A673 (cell line): Measurements from ENCODE around the gene FGF14. TPM values are rescaled to one million over a fixed set of nuclear protein-coding genes. Genes with fewer than 3 reads are reported as not detected.

Experiments
- BruUV-seq: library from RNA; stranded (reverse); fragments of 400-500 nt; replicated peaks from 2 replicates; lab custom pipeline; 2021; lab: Mats Ljungman, UMichigan
- CTCF ChIA-PET: fragments of 300-600 bp; sonication (Branson Sonifier 250); formaldehyde crosslinking; loops from one replicate; lab custom pipeline; 2022; ENCODE audit warnings: antibody characterized with exemption; lab: Charles Lee
- POLR2A ChIA-PET: fragments of 300-600 bp; sonication (Branson Sonifier 250); formaldehyde crosslinking; loops from one replicate; lab custom pipeline; 2022; ENCODE audit warnings: antibody characterized with exemption; ENCODE audit not compliant: low non-redundant PET; lab: Charles Lee
- DNase-seq: peaks from one replicate; pipeline ENCODE4 v3.0.0-alpha.2; 2015; ENCODE audit warnings: low spot score
- H3K27ac ChIP-seq: fragments of 200-600 bp; sonication (generic); 2 replicates; pipeline ENCODE4 v1.5.1; 2016; ENCODE audit warnings: mixed run types, low read depth, mild to moderate bottlenecking, mixed read lengths, antibody characterized with exemption, low read length; ENCODE audit not compliant: poor library complexity, severe bottlenecking
- H3K27me3 ChIP-seq: fragments of 200-600 bp; sonication (generic); replicated peaks from 2 replicates; pipeline ENCODE4 v1.6.1; 2017; ENCODE audit warnings: mixed run types, low read depth, mild to moderate bottlenecking, mixed read lengths, antibody characterized with exemption, low read length; ENCODE audit not compliant: insufficient read depth, poor library complexity
- H3K36me3 ChIP-seq: fragments of 200-600 bp; sonication (generic); 2 replicates; pipeline ENCODE4 v1.6.1; 2016; ENCODE audit warnings: mixed run types, mild to moderate bottlenecking, mixed read lengths, antibody characterized with exemption, low read length; ENCODE audit not compliant: insufficient read depth, poor library complexity, severe bottlenecking
- H3K4me1 ChIP-seq: fragments of 200-600 bp; sonication (generic); 2 replicates; pipeline ENCODE4 v1.6.1; 2017; ENCODE audit warnings: mixed run types, mild to moderate bottlenecking, mixed read lengths, antibody characterized with exemption, low read length; ENCODE audit not compliant: insufficient read depth, poor library complexity, severe bottlenecking
- H3K4me3 ChIP-seq: fragments of 200-600 bp; sonication (generic); 2 replicates; pipeline ENCODE4 v1.5.1; 2016; ENCODE audit warnings: low read depth, mixed run types, mild to moderate bottlenecking, mixed read lengths, low read length; ENCODE audit not compliant: poor library complexity, severe bottlenecking
- H3K9me3 ChIP-seq: fragments of 200-600 bp; sonication (generic); 2 replicates; pipeline ENCODE4 v1.6.1; 2016; ENCODE audit warnings: mixed run types, low read depth, mild to moderate bottlenecking, mixed read lengths, antibody characterized with exemption, low read length; ENCODE audit not compliant: poor library complexity, severe bottlenecking
- CTCF ChIP-seq: fragments of 300-800, 200-600 bp; sonication (generic); conservative IDR thresholded peaks from 2 replicates; pipeline ENCODE4 v1.5.1; 2017; ENCODE audit warnings: low read depth, mild to moderate bottlenecking, antibody characterized with exemption, low read length, moderate library complexity, mixed read lengths
- EZH2 ChIP-seq: fragments of 200-600 bp; sonication (generic); IDR thresholded peaks from 2 replicates; pipeline ENCODE4 v1.6.1; 2017; ENCODE audit warnings: borderline replicate concordance, low read depth, mild to moderate bottlenecking, mixed read lengths, antibody characterized with exemption, low read length; ENCODE audit not compliant: poor library complexity, severe bottlenecking
- intact Hi-C: fragments of 100-400 bp; cut with micrococcal nuclease; formaldehyde crosslinking; loops from one replicate; pipeline ENCODE4 v1.10.0; 2022; ENCODE audit not compliant: unreplicated experiment
- total RNA-seq: library from RNA; stranded (reverse); gene quantifications from 2 replicates; pipeline ENCODE4 v1.2.3, GENCODE V29; 2021

Gene FGF14
- total RNA-seq, 1 experiment from 2014 or later = 19.7 TPM

GRCh38 chr13:102039264-102039663 is 362.6 kb downstream of the FGF14 start:
- TF ChIP-seq CTCF (no peak), EZH2 (no peak)
- H3K36me3 ChIP-seq = no peaks in the 10 kb centered on the region
- no peaks in the 10 kb centered on the region for H3K4me1 ChIP-seq
- POLR2A ChIA-PET = no interaction called here
- no peaks in the 10 kb centered on the region for H3K27me3 ChIP-seq
- intact Hi-C loops = no loop called here
- peak; percentile 36 for DNase-seq
- H3K4me3 ChIP-seq = no peak overlapping the region
- CTCF ChIA-PET = no interaction called here
- no peak overlapping the region for H3K27ac ChIP-seq
- no peaks in the 10 kb centered on the region for H3K9me3 ChIP-seq
- no TSS peak for BruUV-seq

GRCh38 chr13:102038787-102039186 is 363.1 kb downstream of the FGF14 start:
- H3K9me3 ChIP-seq = no peaks in the 10 kb centered on the region
- intact Hi-C loops = no loop called here
- no peak overlapping the region for H3K27ac ChIP-seq
- no TSS peak for BruUV-seq
- no peak for TF ChIP-seq EZH2
- no peak for TF ChIP-seq CTCF
- POLR2A ChIA-PET = no interaction called here
- H3K4me1 ChIP-seq = peaks cover 4% of the 10 kb centered on the region
- DNase-seq = no peak
- H3K36me3 ChIP-seq = no peaks in the 10 kb centered on the region
- no peak overlapping the region for H3K4me3 ChIP-seq
- H3K27me3 ChIP-seq = no peaks in the 10 kb centered on the region
- CTCF ChIA-PET = no interaction called here

GRCh38 chr13:102035969-102036368 is 365.9 kb downstream of the FGF14 start:
- Histone ChIP-seq H3K27ac (no peak overlapping the region), H3K36me3 (no peaks in the 10 kb centered on the region), H3K9me3 (no peaks in the 10 kb centered on the region), H3K27me3 (no peaks in the 10 kb centered on the region), H3K4me1 (peaks cover 7% of the 10 kb centered on the region), H3K4me3 (no peak overlapping the region)
- DNase-seq = no peak
- BruUV-seq = no TSS peak
- ChIA-PET POLR2A (no interaction called here), CTCF (no interaction called here)
- intact Hi-C loops = no loop called here
- TF ChIP-seq CTCF = no peak
- TF ChIP-seq EZH2 = no peak
